Esophagus muscularis mucosa (tissue), 4 donors: Measurements from ENCODE around the gene FAS. TPM values are rescaled to one million over a fixed set of nuclear protein-coding genes. Genes with fewer than 3 reads are reported as not detected.
"Not testable (repeated sequence)": the region's sequence is repeated elsewhere in the genome, so short reads cannot be mapped to it uniquely, and the experiment has no call there.

Experiments used
- DNase-seq: peaks from one replicate; pipeline ENCODE4 v3.0.0-alpha.2; 2017; ENCODE audit errors: extremely low spot score
- H3K27ac ChIP-seq, 4 donors: fragments of 200-600 bp; sonication (generic); replicated peaks in 1 of 4; 1 replicate in 3 of 4; 2 replicates in 1 of 4; pipeline ENCODE4 v1.5.1; 2016 to 2019; ENCODE audit warnings: mild to moderate bottlenecking in 1 of 4
- H3K27me3 ChIP-seq, 4 donors: fragments of 200-600 bp; sonication (generic); one replicate each; pipeline versions ENCODE4 v1.5.1 to v1.6.0; 2016 to 2019
- H3K36me3 ChIP-seq, 4 donors: fragments of 200-600 bp; sonication (generic); one replicate each; pipeline ENCODE4 v1.5.1; 2016 to 2019
- H3K4me1 ChIP-seq, 4 donors: fragments of 200-600 bp; sonication (generic); one replicate each; pipeline ENCODE4 v1.5.1; 2016 to 2019
- H3K4me3 ChIP-seq, 4 donors: fragments of 200-600 bp; sonication (generic); 1 replicate in 2 of 4; 2 replicates in 2 of 4; pipeline ENCODE4 v1.5.1; 2016 to 2019; ENCODE audit warnings: mild to moderate bottlenecking in 4 of 4, moderate library complexity in 1 of 4
- H3K9me3 ChIP-seq, 4 donors: fragments of 200-600 bp; sonication (generic); 1 replicate in 3 of 4; 2 replicates in 1 of 4; pipeline ENCODE4 v1.5.1; 2016 to 2019
- EP300 ChIP-seq: sonication (generic); formaldehyde crosslinking; IDR thresholded peaks from one replicate; pipeline ENCODE4 v1.6.1; 2017; ENCODE audit warnings: antibody characterized with exemption
- POLR2A ChIP-seq: fragments of 450-650 bp; IDR thresholded peaks from one replicate; pipeline ENCODE4 v1.6.1; 2017; ENCODE audit warnings: antibody characterized with exemption, moderate library complexity, mild to moderate bottlenecking, low read depth
- POLR2AphosphoS5 ChIP-seq, 2 donors: sonication (generic); formaldehyde crosslinking; IDR thresholded peaks; one replicate each; pipeline ENCODE4 v1.6.1; 2017; ENCODE audit warnings: antibody characterized with exemption in 2 of 2
- WGBS: methylation state at CpG from one replicate; pipeline ENCODE4 v1.1.5; 2018; 5-methylcytosine and 5-hydroxymethylcytosine counted together
- intact Hi-C: fragments of 100-400 bp; cut with DNase I; formaldehyde crosslinking; loops from one replicate; pipeline ENCODE4 v1.15.1; 2023
- total RNA-seq, 4 donors: library from RNA; depleted of rRNA; stranded (reverse); fragments of >200 nt; gene quantifications; one replicate each; pipeline versions ENCODE4 v1.1.0 to v1.2.1, GENCODE V29; 2016
- TF ChIP-seq, protein P1 (sequence below), 3 experiments: fragments of 200-600 bp in 2 of 3; fragments of 450-650 bp in 1 of 3; sonication (generic) in 2 of 3; IDR thresholded peaks; one replicate each; pipeline ENCODE4 v1.5.1; 2017 to 2019; ENCODE audit warnings: antibody characterized with exemption in 3 of 3, mild to moderate bottlenecking in 2 of 3, moderate library complexity in 1 of 3

Gene FAS
- total RNA-seq, 4 donors from 2014 or later: 16.6 to 27.5 (median 18.7) TPM

DNA sequence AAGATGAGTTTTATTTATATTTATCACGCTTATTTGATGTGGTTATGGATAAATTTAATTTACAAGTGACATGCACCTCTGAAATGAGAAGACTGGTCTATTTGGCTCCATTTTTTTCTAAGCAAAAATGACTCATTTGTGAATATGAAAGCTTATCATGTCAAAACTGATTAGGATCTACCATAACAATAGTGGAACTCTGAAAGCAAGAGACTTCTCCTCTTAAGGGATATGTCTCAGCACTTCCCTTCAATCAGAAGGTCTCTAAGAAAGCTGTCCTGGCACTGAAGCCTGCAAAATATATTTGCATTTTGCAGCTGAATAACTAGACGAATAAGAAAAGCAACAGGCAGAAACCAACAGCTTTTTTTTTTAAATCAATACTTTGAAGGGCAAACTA is 12.7 kb downstream of the FAS start:
- no peaks in the 10 kb centered on the region for H3K27me3 ChIP-seq
- no peak overlapping the region for H3K27ac ChIP-seq
- no peaks in the 10 kb centered on the region for H3K9me3 ChIP-seq
- H3K4me1 ChIP-seq: peaks cover 8 to 25% (median 22%) of the 10 kb centered on the region in 4 donors
- peaks cover 0 to 16% (median 6%) of the 10 kb centered on the region in 4 donors for H3K36me3 ChIP-seq
- TF ChIP-seq POLR2AphosphoS5 (IDR thresholded peaks at IDR 0.05): no peak
- TF ChIP-seq EP300: no peak
- TF ChIP-seq POLR2A: no peak
- TF ChIP-seq, protein P1, sequence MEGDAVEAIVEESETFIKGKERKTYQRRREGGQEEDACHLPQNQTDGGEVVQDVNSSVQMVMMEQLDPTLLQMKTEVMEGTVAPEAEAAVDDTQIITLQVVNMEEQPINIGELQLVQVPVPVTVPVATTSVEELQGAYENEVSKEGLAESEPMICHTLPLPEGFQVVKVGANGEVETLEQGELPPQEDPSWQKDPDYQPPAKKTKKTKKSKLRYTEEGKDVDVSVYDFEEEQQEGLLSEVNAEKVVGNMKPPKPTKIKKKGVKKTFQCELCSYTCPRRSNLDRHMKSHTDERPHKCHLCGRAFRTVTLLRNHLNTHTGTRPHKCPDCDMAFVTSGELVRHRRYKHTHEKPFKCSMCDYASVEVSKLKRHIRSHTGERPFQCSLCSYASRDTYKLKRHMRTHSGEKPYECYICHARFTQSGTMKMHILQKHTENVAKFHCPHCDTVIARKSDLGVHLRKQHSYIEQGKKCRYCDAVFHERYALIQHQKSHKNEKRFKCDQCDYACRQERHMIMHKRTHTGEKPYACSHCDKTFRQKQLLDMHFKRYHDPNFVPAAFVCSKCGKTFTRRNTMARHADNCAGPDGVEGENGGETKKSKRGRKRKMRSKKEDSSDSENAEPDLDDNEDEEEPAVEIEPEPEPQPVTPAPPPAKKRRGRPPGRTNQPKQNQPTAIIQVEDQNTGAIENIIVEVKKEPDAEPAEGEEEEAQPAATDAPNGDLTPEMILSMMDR (IDR thresholded peaks at IDR 0.05): no peak
- no peak for DNase-seq
- WGBS: 47% methylated on average over 2 of the region's 2 CpGs
- no peak overlapping the region for H3K4me3 ChIP-seq
- intact Hi-C loops: no loop called here

DNA sequence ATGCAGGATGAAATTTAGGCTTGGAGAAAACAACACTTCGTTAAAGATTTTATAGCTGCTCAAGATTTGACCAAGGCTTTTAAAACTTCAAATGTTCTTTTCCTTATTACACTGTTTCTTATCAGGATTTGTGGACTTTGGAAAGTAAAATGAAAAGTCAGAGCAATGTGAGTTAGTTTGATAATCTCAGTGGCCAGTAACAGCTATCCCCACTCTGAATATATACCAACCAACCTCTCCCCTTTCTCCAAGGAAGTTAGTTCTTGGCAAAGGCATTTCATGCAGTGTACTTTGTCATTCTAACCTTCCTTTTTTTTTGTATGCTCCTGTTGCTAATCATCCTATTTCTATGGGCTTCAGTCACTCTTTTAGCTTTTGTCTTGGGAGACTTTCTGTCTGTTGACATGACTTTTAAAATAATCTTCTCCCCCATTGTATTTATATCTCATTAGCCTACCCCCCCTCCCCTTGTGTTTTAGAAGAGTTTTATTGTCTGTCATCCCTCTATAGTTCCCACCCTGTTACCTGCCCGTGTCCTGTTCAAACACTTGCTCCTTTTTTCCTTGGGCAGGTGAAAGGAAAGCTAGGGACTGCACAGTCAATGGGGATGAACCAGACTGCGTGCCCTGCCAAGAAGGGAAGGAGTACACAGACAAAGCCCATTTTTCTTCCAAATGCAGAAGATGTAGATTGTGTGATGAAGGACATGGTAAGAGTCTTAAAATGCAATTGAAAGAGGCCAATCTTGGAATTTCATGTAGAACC is 16.7 kb downstream of the FAS start:
- Histone ChIP-seq H3K27ac (no peak overlapping the region), H3K27me3 (no peaks in the 10 kb centered on the region), H3K36me3 (peaks cover 10 to 55% (median 36%) of the 10 kb centered on the region in 4 donors), H3K4me1 (peaks cover 4 to 8% (median 6%) of the 10 kb centered on the region in 4 donors), H3K9me3 (no peaks in the 10 kb centered on the region), H3K4me3 (no peak overlapping the region)
- no peak for DNase-seq
- TF ChIP-seq, protein P1 (IDR thresholded peaks at IDR 0.05): no peak
- TF ChIP-seq POLR2AphosphoS5 (IDR thresholded peaks at IDR 0.05) (no peak), POLR2A (no peak), EP300 (no peak)
- 62% methylated on average over 3 of the region's 3 CpGs for WGBS
- intact Hi-C loops: no loop called here

DNA sequence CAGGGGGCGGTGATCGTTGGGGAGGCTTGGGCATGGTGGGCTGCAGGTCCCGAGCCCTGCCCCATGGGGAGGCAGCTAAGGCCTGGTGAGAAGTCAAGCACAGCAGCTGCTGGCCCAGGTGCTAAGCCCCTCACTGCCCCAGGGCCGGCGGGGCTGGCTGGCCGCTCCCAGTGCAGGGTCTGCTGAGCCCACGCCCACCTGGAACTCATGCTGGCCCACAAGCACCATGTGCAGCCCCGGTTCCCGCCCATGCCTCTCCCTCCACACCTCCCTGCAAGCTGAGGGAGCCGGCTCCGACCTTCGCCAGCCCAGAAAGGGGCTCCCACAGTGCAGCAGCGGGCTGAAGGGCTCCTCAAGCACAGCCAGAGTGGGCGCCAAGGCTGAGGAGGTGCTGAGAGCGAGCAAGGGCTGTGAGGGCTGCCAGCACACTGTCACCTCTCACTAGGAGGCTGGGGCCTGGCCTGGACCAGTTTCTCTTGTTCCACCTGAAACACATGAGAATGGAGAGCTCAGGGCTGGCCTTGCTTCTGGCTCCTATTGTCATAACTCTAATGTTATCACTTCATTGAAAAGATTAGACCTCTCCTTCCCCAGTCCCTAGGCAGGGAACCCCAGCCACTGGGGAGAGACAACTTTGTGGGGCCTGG is 28.2 kb downstream of the FAS start:
- H3K27me3 ChIP-seq, H3K9me3 ChIP-seq, H3K4me3 ChIP-seq, H3K4me1 ChIP-seq, H3K27ac ChIP-seq, intact Hi-C loops, DNase-seq: not testable (repeated sequence)
- WGBS: 84% methylated on average over 11 of the region's 15 CpGs
- peaks cover 3 to 54% (median 33%) of the 10 kb centered on the region in 4 donors for H3K36me3 ChIP-seq

DNA sequence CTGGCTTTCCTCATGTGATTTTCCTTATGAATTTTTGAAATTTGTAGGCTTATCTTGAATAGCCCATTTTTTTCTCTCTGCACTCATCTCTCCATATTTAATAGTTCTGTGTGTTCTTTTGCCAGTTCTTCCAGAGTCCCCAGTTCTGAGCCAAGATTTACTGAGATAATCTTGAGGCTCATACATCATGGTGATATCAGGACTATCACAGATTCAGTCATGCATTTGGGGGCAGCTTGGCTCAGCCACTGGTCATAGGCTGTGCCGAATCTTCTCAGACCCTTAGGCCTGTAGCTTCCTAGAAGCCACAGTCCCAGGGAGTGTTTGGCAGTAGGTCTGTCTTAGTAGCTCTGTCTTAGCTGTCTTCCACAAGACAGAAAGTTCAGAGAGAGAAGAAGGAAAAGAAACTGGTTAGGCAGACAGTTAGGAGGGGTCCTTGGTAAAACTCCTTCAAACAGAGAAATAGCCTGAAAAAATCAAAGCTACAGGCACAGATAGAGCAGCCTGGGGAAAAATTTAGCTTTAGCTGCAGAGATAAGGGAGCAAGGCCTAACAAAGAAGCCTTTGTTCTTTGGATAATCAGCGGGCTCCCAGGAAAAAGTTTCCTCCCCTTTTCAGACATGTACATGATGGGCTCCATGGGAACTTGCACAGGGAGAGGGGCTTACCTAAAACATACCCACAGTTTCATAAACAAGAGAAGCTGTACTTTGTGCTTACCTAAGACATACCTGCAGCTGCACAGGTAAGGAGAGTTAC is 29.1 kb downstream of the FAS start:
- Histone ChIP-seq H3K9me3 (no peaks in the 10 kb centered on the region), H3K27me3 (no peaks in the 10 kb centered on the region), H3K27ac (no peak overlapping the region), H3K4me1 (peaks cover 0 to 6% (median 3%) of the 10 kb centered on the region in 4 donors), H3K36me3 (peaks cover 0 to 50% (median 29%) of the 10 kb centered on the region in 4 donors), H3K4me3 (no peak overlapping the region)
- no peak for DNase-seq
- intact Hi-C loops: no loop called here
- WGBS: 100% methylated on average over 2 of the region's 2 CpGs
- TF ChIP-seq EP300 (no peak), POLR2AphosphoS5 (IDR thresholded peaks at IDR 0.05) (no peak), POLR2A (no peak)
- TF ChIP-seq, protein P1 (IDR thresholded peaks at IDR 0.05): no peak

DNA sequence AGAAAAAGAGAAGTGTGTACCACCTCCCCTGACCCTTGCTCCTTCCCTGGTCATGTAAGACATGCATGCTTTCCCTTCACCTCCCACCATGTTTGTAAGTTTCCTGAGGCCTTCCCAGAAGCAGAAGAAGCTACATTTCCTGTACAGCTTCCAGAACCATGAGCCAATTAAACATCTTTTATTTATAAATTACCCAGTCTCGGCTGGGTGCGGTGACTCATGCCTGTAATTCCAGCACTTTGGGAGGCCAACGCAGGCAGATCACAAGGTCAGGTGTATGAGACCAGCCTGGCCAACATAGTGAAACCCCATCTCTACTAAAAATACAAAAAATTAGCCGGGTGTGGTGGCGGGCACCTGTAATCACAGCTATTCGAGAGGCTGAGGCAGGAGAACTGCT is 30.9 kb downstream of the FAS start:
- peaks cover 0 to 36% (median 22%) of the 10 kb centered on the region in 4 donors for H3K36me3 ChIP-seq
- intact Hi-C loops, H3K27me3 ChIP-seq, H3K9me3 ChIP-seq, H3K27ac ChIP-seq, H3K4me3 ChIP-seq, H3K4me1 ChIP-seq, DNase-seq: not testable (repeated sequence)
- WGBS: 72% methylated on average over 6 of the region's 6 CpGs
